Endothelial cell of umbilical vein (primary cell): ENCODE results near the gene TGFBI. TPM values are rescaled to one million over a fixed set of nuclear protein-coding genes. Genes with fewer than 3 reads are reported as not detected.

Source experiments
- BruUV-seq: library from RNA; stranded (reverse); fragments of 400-500 nt; replicated peaks from 2 replicates; lab custom pipeline; 2021; lab: Mats Ljungman, UMichigan
- CTCF ChIA-PET: fragments of 300-600, 350-600 bp; sonication (Branson Sonifier 250); formaldehyde crosslinking; loops from one replicate; lab custom pipeline; 2021; ENCODE audit warnings: antibody characterized with exemption, inconsistent platforms; lab: Charles Lee
- POLR2A ChIA-PET: fragments of 300-600, 350-600 bp; sonication (Branson Sonifier 250); formaldehyde crosslinking; loops from one replicate; lab custom pipeline; 2021; ENCODE audit warnings: antibody characterized with exemption, inconsistent platforms; lab: Charles Lee
- DNase-seq: peaks from one replicate; pipeline ENCODE4 v3.0.0-alpha.2; 2011; ENCODE audit warnings: low read depth, low spot score
- FAIRE-seq: peaks from 2 replicates; lab custom pipeline; 2011; peaks lifted over from hg19 to GRCh38; lab: Jason Lieb, UNC
- H2AFZ ChIP-seq: 2 replicates; pipeline ENCODE4 v1.6.0; 2012; ENCODE audit warnings: low read depth, low read length, control low read depth, inconsistent platforms
- H3K27ac ChIP-seq: 2 replicates; pipeline ENCODE4 v1.5.1; 2011; ENCODE audit warnings: low read depth, mild to moderate bottlenecking, control low read depth, low read length, moderate library complexity; ENCODE audit not compliant: insufficient read depth
- H3K27me3 ChIP-seq, 2 experiments: 2 replicates each; pipeline versions ENCODE4 v1.6.0 to v1.6.1; 2011; ENCODE audit warnings: low read length in 2 of 2, mixed read lengths in 1 of 2; ENCODE audit not compliant: control insufficient read depth in 2 of 2, insufficient read depth in 2 of 2
- H3K36me3 ChIP-seq, 2 experiments: 2 replicates in 1 of 2; 3 replicates in 1 of 2; pipeline ENCODE4 v1.5.1; 2011; ENCODE audit warnings: low read length in 2 of 2, mild to moderate bottlenecking in 1 of 2, moderate library complexity in 1 of 2; ENCODE audit not compliant: control insufficient read depth in 2 of 2, insufficient read depth in 2 of 2; ENCODE audit errors: extremely low read depth in 1 of 2
- H3K4me1 ChIP-seq: 3 replicates; pipeline ENCODE4 v1.5.1; 2011; ENCODE audit warnings: mild to moderate bottlenecking, low read length; ENCODE audit not compliant: control insufficient read depth, insufficient read depth; ENCODE audit errors: extremely low read depth
- H3K4me2 ChIP-seq: 2 replicates; pipeline ENCODE4 v1.6.1; 2011; ENCODE audit warnings: low read length, control low read depth, mixed read lengths; ENCODE audit not compliant: insufficient read depth
- H3K4me3 ChIP-seq, 3 experiments: fragments of 200-600 bp in 1 of 3; sonication (generic), shearing (Covaris generic) in 1 of 3; replicated peaks in 1 of 3; 2 replicates each; pipeline ENCODE4 v1.5.1; 2011 to 2016; ENCODE audit warnings: control low read depth in 3 of 3, low read length in 3 of 3, mild to moderate bottlenecking in 2 of 3, inconsistent platforms in 1 of 3, low read depth in 1 of 3, moderate library complexity in 1 of 3; ENCODE audit not compliant: insufficient read depth in 1 of 3
- H3K79me2 ChIP-seq: 2 replicates; pipeline ENCODE4 v1.6.0; 2012; ENCODE audit warnings: low read length, inconsistent platforms; ENCODE audit not compliant: control insufficient read depth, insufficient read depth
- H3K9ac ChIP-seq: replicated peaks from 2 replicates; pipeline ENCODE3; 2011; ENCODE audit warnings: low read length, control low read depth; ENCODE audit not compliant: insufficient read depth; ENCODE audit errors: extremely low read depth
- H3K9me1 ChIP-seq: replicated peaks from 3 replicates; pipeline ENCODE4 v1.6.0; 2011; ENCODE audit warnings: mild to moderate bottlenecking, low read length; ENCODE audit not compliant: control insufficient read depth, insufficient read depth; ENCODE audit errors: extremely low read depth
- H3K9me3 ChIP-seq: replicated peaks from 2 replicates; pipeline ENCODE4 v1.5.1; 2012; ENCODE audit warnings: low read length, inconsistent platforms; ENCODE audit not compliant: control insufficient read depth, insufficient read depth
- H4K20me1 ChIP-seq: replicated peaks from 2 replicates; pipeline ENCODE3; 2011; ENCODE audit warnings: mild to moderate bottlenecking, low read length; ENCODE audit not compliant: control insufficient read depth, insufficient read depth; ENCODE audit errors: extremely low read depth
- EZH2 ChIP-seq: IDR thresholded peaks from 2 replicates; pipeline ENCODE4 v1.6.1; 2012; ENCODE audit warnings: borderline replicate concordance, low read depth, mild to moderate bottlenecking, moderate library complexity, low read length, inconsistent platforms; ENCODE audit not compliant: severe bottlenecking
- FOS ChIP-seq: IDR thresholded peaks from 2 replicates; pipeline ENCODE4 v1.6.1; 2011; ENCODE audit warnings: mild to moderate bottlenecking, low read length, moderate library complexity, borderline replicate concordance; ENCODE audit not compliant: insufficient read depth
- GATA2 ChIP-seq: IDR thresholded peaks from 2 replicates; pipeline ENCODE4 v1.7.0; 2011; ENCODE audit warnings: low read depth, mild to moderate bottlenecking, moderate library complexity, mixed read lengths, low read length; ENCODE audit not compliant: insufficient read length, insufficient read depth
- JUN ChIP-seq: IDR thresholded peaks from 2 replicates; pipeline ENCODE4 v1.6.1; 2011; ENCODE audit warnings: borderline replicate concordance, low read depth; ENCODE audit not compliant: insufficient read length, insufficient read depth
- MYC ChIP-seq: IDR thresholded peaks from one replicate; pipeline ENCODE4 v1.6.1; 2011; ENCODE audit warnings: mild to moderate bottlenecking, low read depth, low read length
- POLR2A ChIP-seq: IDR thresholded peaks from 2 replicates; pipeline ENCODE4 v1.6.1; 2012; ENCODE audit warnings: low read depth, mild to moderate bottlenecking, control low read depth, low read length
- POLR2AphosphoS5 ChIP-seq: IDR thresholded peaks from 2 replicates; pipeline ENCODE4 v1.6.1; 2012; ENCODE audit warnings: low read depth, mild to moderate bottlenecking, control low read depth, low read length, moderate library complexity; ENCODE audit not compliant: insufficient read depth
- dilution Hi-C: fragments of 300-500 bp; cut with MboI; formaldehyde crosslinking; loops from one replicate; pipeline ENCODE4 v1.15.0; 2019; ENCODE audit warnings: low sequenced_read_pairs; ENCODE audit not compliant: extremely low pct_ligation_motif_present
- intact Hi-C: fragments of 100-400 bp; cut with micrococcal nuclease; formaldehyde crosslinking; loops from one replicate; pipeline ENCODE4 v1.10.0; 2022
- polyA plus RNA-seq, 4 experiments: library from polyadenylated mRNA; depleted of rRNA in 3 of 4; stranded (reverse) in 3 of 4; unstranded in 1 of 4; fragments of >200 nt; gene quantifications; 2 replicates each; pipeline versions ENCODE4 v1.2.1 to v1.2.3, GENCODE V29; 2011 to 2012; ENCODE audit warnings: missing spikeins in 1 of 4
- total RNA-seq: library from RNA; stranded (reverse); gene quantifications from 2 replicates; pipeline ENCODE4 v1.2.3, GENCODE V29; 2021
- TF ChIP-seq, protein P1 (sequence below): IDR thresholded peaks from 2 replicates; pipeline ENCODE4 v1.6.1; 2011; ENCODE audit not compliant: insufficient read depth, insufficient read length
- TF ChIP-seq, protein P2 (sequence below), 2 donors: IDR thresholded peaks; 1 replicate in 1 of 2; 2 replicates in 1 of 2; pipeline ENCODE4 v1.5.1; 2011; ENCODE audit warnings: low read length in 2 of 2, mild to moderate bottlenecking in 2 of 2, moderate library complexity in 2 of 2, control low read depth in 1 of 2, inconsistent platforms in 1 of 2, low read depth in 1 of 2; ENCODE audit not compliant: insufficient read depth in 1 of 2; ENCODE audit errors: extremely low read depth in 1 of 2

The TGFBI gene
- total and polyA plus RNA-seq, 2 donors (not counting 3 experiments of a cell fraction or from before 2014, with no cell fraction given): 6.5 to 18.9 TPM

DNA sequence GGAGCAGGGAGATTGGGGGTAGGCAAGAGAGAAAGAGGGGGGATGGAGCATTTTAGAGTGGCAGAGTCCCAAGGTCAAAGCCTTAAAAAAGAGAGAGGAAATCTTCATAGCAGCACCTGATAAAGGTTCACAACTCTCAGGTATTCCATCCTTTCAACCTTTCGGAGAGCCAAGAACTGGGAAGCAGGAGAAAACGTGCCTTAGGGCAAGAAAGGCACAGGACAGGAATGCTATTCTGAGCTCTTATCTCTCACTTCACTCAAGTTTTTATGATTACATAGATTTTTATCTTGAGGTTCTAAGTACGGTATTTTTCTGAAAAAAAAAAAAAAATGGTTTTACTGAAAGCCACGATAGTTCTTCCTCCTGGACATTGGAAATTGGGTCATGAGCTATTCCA, 69.4 kb downstream of the TGFBI start:
- H3K9ac ChIP-seq: no peak overlapping the region
- no peaks in the 10 kb centered on the region for H3K79me2 ChIP-seq
- ChIA-PET POLR2A (no interaction called here), CTCF (interaction anchor here (0.8 to 1.0 kb wide), 2 partner anchors 15 to 16 kb away, joined by 3 read pairs; no protein-coding TSS in a partner anchor)
- no TSS peak for BruUV-seq
- no peaks in the 10 kb centered on the region for H4K20me1 ChIP-seq
- peaks cover 22 to 39% of the 10 kb centered on the region in 2 experiments for H3K27me3 ChIP-seq
- H3K9me3 ChIP-seq: no peaks in the 10 kb centered on the region
- H3K9me1 ChIP-seq: no peaks in the 10 kb centered on the region
- no peaks in the 10 kb centered on the region for H3K4me1 ChIP-seq
- DNase-seq (no peak), FAIRE-seq (no peak)
- intact Hi-C loops: no loop called here
- dilution Hi-C loops: no loop called here
- no peak overlapping the region for H2AFZ ChIP-seq
- TF ChIP-seq, protein P1, sequence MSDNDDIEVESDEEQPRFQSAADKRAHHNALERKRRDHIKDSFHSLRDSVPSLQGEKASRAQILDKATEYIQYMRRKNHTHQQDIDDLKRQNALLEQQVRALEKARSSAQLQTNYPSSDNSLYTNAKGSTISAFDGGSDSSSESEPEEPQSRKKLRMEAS: no peak
- TF ChIP-seq JUN (no peak), GATA2 (no peak)
- no peak overlapping the region for H3K27ac ChIP-seq
- H3K36me3 ChIP-seq: no peaks in the 10 kb centered on the region
- no peak overlapping the region for H3K4me2 ChIP-seq
- no peak overlapping the region for H3K4me3 ChIP-seq

DNA sequence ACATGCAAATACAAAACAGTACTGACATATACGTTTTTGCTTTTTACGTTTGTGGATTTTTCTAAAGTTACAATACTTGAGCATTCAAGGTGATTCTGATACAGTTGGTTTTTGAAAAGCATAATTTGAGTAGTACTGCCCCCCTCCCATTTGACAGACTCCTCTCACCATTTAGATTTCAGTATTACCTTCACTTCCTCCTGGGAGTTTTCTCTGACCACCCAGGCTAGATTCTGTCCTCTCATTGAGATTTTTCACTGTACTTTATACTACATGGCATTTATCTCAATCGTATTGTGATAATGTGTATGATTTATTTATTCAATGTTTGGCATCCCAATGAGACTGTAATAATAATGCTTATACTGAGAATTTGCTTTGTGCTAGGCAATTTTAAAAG, 71.1 kb downstream of the TGFBI start:
- H4K20me1 ChIP-seq: no peaks in the 10 kb centered on the region
- CTCF ChIA-PET: interaction anchor here (1.0 to 1.7 kb wide), 3 partner anchors 17 to 155 kb away, joined by 3 to 7 read pairs (median 5); no protein-coding TSS in a partner anchor
- H2AFZ ChIP-seq: no peak overlapping the region
- no peaks in the 10 kb centered on the region for H3K4me1 ChIP-seq
- H3K4me2 ChIP-seq: no peak overlapping the region
- H3K9ac ChIP-seq: no peak overlapping the region
- FAIRE-seq: no peak
- no peaks in the 10 kb centered on the region for H3K9me1 ChIP-seq
- no peak overlapping the region for H3K4me3 ChIP-seq
- no peak for TF ChIP-seq MYC
- TF ChIP-seq, protein P1: no peak
- TF ChIP-seq JUN: no peak
- TF ChIP-seq GATA2: no peak
- no peak for TF ChIP-seq POLR2AphosphoS5
- no peak for TF ChIP-seq EZH2
- TF ChIP-seq POLR2A: no peak
- TF ChIP-seq, protein P2, sequence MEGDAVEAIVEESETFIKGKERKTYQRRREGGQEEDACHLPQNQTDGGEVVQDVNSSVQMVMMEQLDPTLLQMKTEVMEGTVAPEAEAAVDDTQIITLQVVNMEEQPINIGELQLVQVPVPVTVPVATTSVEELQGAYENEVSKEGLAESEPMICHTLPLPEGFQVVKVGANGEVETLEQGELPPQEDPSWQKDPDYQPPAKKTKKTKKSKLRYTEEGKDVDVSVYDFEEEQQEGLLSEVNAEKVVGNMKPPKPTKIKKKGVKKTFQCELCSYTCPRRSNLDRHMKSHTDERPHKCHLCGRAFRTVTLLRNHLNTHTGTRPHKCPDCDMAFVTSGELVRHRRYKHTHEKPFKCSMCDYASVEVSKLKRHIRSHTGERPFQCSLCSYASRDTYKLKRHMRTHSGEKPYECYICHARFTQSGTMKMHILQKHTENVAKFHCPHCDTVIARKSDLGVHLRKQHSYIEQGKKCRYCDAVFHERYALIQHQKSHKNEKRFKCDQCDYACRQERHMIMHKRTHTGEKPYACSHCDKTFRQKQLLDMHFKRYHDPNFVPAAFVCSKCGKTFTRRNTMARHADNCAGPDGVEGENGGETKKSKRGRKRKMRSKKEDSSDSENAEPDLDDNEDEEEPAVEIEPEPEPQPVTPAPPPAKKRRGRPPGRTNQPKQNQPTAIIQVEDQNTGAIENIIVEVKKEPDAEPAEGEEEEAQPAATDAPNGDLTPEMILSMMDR (IDR thresholded peaks at IDR 0.05; ENCODE audit: extremely low read depth in 1 of 2, insufficient read depth in 1 of 2, low read depth in 1 of 2, low read length in 2 of 2): no peak
- no peak for TF ChIP-seq FOS
- no peaks in the 10 kb centered on the region for H3K36me3 ChIP-seq
- POLR2A ChIA-PET: no interaction called here
- no peak for DNase-seq
- dilution Hi-C loops (no loop called here), intact Hi-C loops (no loop called here)
- no peaks in the 10 kb centered on the region for H3K79me2 ChIP-seq
- no peak overlapping the region for H3K27ac ChIP-seq
- peaks cover 16 to 37% of the 10 kb centered on the region in 2 experiments for H3K27me3 ChIP-seq
- BruUV-seq: no TSS peak
- no peaks in the 10 kb centered on the region for H3K9me3 ChIP-seq
